ENCODE data around the gene FILIP1L.

Gene FILIP1L

DNA sequence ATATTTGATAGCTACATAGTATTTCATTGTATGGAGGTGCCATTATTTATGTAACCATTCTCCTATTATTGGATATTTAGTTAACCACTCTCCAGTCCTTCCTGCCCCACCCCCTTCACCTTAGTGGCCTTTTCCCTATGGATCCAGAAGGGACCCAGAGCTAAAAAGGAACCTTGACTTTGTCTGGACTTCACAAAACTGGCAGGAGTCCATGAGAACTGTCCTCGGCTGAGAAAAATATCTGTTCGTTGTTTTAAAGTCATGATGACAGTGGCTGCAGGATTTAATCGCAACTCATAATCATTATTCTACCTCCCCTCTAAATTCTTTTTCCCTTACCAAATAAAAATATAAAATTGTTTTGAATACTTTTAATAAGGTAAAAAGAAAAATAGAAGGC lies 166.9 kb downstream of the FILIP1L start:
- no peak for DNase-seq

DNA sequence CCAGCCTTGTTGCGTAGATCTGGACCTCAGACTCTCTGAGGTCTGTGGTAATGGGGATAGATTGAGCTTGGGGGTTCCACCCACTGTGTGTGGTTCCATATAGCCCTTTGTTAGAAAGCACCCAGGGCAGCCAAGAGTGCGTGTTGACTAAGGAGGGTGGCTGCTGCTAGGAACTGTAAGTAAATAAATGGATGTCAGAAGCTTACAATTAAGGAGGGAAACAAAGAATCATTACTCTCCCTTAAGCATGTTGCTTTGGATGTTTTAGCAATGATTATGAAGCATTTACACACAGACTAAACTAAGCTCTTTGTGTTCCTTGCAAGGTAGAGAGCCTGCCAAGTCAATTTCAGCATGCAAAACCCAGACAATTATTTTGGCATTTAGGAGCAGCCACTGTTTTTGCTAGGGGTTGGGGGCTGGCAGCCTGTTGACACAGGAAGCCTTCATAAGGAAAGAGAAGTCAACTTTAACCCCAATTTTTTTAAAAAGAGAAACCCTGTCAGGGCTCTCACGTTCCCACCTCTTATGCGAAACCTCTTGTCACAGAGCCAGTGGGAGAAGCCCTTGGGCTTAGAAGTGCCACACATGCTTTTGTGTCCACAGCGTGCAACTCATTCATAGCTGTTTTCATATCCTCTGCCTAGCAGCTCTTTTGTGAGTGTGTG lies 168.8 kb downstream of the FILIP1L start:
- no peak for DNase-seq

DNA sequence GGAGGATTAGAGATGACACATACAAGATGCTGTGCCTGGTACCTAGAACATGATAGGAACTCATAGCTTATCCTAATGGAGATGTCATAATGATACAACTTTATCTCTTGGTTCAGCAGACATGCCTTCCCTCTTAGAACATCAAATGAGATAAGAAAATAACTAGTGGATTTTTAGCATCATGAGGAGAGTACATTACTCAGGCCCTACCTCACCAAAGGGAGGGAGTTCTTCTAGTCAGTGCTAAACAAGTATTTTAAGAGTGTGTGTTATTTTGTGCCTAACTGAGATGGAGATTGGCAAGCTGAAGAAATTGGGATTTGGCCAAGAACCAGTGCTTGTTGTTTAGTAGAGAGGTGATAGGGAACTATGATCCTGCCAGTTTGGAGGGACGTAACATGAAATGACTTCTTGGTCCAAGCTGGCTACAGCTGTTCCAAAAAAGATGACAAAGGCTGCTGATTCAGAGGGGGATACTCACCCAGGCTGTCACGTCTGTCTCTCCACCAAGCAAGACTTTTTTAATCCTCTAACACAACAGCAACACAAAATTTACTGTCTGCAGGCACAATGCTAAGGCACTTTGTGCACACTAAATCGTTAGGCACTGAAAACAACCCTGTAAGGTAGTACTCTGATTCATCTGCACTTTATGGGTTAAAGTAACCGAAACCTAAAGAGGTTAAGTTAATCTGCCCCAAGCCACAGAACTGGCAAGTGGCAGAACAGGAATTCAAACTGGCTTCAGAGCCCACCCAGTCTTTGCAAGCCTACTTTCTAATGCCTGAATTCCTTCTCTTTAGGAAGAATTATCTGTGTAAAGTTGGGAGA lies 170.2 kb downstream of the FILIP1L start:
- no peak for DNase-seq

DNA sequence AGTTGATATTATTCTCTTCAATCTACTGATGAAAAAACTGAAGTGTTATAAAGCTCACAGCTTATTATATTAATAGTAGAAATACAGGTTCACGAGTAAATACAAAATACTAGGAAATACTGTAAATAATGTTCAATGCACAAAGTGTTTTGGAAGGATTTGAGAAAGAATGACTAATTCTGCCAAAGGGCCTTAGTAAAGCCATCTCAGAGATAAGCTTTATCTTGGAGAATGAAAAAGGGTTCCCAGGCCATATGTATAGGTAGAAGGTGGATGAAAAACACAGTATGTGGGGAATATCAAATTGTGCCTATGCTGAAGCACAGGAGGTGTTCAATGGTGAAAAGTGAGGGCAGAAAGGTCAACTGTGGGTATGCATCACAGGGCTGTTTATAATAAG lies 173.1 kb downstream of the FILIP1L start:
- no peak for DNase-seq

DNA sequence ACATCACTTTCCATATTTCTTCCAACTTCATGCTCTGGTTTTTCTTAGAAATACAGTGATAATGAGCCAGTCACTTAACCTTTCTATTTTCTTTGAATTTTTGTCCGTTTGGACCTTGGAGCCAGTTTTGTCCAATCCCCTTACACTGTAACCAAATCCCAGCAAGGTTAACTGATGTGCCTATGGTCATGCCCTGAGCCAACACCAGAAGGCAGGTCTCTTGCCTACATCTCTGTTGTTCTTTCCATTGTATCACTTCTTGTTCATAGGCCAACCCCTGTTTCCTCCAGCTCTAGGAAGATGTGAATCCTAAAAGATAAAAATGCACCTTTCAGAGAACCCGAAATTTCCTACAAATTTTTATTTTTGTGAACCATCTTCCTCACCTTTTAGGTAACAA lies 174.0 kb downstream of the FILIP1L start:
- DNase-seq, result no peak

DNA sequence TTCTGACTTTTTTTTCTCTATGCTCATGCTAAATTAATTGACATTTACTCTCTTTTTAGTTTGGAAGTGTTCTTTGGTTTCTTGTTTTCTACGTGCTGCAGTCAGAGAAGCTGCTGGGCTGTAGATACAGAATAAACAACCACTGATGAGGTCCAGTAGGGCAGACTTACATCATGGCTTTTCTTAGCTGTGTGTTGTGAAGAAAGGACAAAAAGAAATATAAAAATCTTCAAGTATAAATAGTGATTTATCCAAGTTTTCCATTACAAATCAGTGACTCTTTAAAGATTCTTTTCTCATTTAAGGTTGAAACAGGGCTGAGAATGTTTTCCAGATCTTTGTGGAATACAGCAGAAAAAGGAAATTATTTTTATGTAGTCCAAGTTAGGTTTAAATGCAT lies 174.4 kb downstream of the FILIP1L start:
- no peak for DNase-seq

DNA sequence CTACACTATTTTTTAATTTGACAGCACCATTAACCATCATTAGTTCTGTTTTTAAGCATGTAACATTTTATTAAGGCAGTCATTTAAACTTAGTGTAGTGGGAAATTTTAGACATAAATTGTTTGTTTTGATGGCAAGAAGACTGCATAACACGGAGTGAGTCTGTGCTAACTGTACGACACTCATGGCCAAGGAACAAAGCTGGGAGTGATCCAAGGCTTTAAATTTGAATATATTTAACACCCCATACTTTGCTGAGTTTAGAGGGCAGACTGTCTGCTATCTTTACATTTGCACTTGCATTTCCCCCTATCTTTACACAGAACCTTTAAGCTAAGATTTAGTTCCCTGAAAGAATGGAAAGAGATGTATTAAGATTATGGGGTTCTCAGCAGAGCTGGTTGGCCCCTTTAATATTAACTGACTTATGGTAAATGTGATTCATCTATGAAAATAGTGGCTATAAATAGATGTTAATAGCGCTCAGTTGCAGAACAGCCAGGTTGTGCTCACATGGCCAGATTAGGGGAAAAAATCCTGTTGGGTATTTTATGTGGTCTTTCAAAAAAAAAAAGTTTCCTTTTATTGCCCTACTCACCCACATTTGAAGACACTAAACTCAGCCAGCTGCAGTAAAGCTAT lies 175.9 kb downstream of the FILIP1L start:
- DNase-seq, result no peak

DNA sequence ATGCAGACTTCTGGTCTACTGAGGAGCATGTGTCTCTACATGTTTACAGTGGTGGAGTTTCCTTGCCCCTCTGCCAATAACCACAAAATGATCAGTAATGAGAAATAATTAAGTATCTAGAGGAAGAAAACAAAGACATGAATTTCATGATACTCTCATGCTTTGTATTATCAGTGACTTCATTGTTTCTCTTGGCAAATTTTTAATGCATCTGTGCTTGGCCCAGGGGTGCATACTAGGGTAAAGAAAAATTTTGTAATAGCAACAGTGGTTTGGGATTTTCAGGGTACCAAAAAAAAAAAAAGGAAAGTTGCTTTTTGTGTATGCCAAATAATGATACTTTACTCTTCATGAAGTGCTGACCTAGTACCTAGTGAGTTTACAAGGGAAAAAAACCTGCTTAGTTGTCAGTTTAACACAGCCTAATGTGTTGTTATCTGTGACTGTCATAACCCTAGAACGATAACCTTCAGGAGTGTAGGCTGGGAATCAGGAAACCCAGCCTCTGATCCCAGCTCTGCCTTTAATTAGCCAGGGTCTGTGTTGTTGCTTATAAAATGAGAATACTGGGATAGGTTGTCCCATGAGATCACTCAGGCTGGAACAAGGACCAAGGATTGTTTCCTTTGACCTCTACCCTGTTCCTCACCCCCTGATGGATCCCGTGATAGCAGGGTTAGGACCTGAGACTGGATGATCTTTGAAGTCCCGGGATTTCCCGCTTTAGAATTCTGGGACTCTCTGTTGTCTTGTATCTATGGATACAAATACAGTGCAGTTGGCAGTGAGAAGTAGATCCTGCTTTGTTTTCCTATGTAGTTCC lies 179.1 kb downstream of the FILIP1L start:
- no peak for DNase-seq

DNA sequence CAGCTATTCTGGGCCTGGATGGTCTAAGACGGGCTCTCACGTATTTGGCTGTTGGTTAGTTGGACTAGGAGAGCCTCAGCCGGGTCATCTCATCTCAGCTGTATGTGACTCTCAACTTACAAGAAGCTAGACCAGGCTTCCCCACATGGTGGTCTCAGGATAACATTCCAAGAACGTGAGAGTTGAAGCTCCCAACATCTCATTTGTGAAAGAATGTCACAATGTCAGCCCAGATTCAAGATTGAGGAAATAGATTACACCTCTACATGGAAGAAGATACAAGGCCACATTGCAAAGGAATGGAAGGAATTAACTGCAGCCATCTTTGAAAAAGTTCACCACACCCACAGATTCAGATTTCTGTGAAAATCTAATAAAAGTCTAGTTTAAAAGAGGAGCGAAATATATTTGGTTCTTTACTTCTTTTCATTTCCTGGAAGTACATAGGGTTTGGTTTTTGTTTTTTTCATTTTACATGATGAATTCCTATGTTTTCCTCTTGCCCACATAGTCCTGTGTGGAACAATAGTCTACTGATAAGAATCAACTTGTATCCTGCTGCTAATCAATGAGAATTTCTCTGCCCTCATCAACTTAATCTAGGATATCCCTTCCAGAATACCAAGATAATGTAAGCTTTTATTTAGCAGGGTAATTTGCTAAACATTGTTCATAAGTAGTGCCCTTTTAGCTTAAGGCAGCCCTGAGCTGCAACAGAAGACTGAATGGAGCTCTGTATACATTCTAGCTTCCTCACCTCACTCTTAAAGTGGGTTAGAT lies 180.1 kb downstream of the FILIP1L start:
- no peak for DNase-seq

DNA sequence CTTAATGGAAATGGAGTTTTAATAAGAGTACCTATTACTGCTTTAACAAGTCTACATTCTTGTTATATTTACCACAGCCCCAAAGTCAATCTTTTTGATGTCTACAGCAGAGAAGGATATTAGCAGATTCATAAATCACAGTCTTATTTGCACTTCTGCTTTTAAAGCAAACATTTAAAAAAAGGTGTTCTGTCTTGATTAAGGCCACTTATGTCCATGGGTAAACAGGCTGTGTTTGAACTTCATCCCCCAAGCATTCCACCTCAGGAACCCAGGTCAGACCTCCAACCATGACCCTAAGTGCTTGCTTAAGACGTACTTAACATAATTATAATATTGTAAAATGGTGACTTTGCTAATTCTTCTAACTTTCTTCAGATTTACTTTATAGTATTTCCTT lies 183.2 kb downstream of the FILIP1L start:
- DNase-seq, result no peak

DNA sequence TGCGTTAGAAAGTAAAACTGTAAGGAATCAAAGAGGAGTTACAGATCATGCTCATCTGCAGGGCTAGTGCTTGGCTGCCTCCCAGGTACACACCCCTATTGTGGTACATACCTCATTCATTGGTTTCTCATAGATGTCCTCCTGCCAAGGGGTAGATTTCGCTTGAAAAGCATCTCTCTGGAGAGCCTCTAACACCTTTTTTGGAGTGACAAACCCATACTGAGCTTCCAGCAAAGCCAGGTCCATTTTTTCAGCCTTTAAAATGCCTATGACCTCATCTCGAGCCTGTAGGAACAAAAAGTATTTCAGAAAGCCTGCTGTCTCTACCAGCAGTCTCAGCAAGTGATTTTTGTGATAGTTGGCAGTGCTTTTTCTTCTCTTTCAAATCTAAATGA lies 184.6 kb downstream of the FILIP1L start:
- no peak for DNase-seq

DNA sequence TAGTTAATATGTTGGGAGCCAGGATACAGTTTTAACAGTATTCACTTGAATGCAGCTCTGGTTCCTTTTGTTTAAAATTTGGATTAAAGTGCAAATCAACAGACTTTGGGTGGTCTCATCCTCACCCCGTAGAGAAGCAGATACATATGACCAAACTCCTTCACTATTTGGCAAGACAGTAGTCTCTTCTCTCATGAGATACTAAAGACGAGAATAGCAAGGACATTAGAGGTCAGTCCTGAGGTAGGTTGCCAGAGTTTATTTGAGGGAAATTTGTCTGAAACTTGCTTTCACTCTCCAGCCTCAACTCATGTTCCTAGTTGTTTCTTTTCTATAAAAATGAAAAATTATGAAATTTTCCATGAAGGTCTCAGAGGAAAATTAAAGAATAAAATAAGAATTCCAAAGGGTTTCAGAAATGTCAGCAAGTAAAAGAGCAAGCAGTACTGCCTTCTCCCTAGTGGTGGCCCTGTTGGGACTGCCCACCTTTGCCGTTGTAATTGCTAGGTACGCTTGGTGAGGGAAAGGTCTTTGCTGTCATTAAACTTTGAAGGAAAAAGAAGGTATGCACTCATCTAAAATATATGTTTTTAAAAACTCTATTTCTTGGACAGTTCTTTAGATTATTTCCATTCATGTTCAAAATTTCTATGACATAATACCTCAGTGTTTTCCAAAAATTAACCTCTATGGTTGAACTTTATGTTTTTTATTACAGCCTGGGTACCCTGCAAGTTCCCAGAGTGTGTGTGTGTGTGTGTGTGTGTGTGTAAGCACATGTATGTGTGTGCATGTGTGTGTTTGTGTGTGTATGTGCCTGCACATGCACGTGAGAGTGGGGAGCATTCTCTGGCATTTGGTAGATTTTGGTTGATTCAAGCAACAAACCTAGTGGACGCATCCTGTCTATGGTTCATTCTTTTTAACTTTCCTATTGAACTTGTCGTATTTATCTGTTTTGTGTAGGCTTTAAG lies 185.2 kb downstream of the FILIP1L start:
- no peak for DNase-seq

DNA sequence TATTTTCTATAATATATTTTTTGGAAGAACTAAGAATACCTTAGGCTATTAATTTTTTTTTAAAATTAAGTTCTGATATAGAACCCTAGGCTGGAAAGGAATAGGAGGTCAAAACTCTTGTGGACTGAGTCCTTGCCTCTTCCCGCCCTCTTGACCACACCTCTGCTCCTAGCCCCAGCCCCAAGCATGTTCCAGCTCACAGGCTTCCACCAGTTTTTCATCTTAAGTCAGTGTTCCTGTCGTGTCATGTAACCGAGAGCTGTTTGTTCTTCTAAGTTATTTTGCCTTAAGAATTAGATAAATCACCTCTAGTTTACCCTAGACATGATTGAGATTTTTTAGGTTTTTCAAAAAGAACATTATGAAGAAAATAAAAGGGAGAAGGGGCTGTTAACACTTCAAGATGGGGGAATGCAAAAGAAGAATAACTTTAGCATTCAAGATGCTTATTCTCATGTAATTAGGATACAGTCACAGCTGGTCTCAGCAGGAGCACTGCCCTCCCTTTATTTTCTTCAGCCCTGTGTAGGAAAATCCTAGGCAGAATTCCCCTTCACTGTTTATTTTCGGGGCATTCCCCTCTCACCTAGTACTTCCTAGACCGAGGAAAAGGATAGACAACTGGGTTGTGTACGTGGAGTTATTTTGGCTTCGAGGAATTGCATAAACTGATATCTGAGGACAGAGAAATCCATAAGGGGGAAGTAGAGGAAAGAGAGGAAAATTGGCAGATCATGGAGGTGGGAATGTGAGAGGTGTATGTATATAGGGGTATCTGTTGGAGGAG lies 186.4 kb downstream of the FILIP1L start:
- DNase-seq, result no peak

DNA sequence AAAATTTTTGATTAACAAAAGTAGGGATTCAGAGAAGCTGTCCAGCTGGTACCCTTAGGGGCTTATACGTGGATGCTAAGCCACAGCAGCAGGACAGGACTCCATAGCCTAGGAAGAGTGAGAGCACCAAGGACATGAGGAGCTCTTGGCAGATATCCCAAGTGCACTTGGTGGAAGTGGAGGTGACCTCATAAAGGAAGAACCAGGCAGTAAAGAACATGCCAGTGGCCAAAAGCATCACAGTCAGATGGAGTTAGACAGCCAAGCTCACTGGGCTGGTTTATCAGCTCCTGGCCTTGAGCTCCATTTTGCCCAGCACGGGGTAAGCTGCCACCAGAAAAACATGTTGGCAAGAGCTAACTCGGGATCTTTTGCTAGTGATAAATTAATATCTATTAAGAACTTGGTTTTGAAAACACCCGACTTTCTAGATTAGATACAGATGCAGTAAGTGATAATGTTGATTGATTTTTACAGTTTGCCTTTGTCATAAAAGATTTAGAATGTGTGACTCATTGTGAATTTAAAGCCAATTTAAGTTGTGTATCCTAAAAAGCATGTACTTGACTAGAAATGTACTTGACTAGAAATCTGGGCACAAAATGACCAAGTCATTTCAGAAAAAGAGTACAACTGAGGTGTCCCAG lies 188.6 kb downstream of the FILIP1L start:
- no peak for DNase-seq

DNA sequence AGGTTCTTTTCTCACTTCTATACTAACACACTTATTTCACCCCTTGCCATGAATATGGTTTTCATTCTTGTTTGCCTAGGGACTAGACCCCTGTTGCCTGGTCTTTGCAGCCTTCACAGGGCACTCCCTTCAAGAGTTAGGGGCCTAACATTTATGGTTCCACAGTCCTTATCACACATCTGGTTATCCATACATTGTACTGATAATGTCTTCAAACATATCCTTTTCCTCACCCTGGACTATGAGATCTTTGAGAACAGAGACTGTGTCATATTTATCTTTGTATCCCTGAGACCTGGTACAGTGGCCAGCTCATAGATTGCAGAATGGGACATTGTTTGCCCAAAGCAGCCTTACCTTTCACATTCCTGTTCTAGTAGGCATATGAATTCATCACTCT lies 190.4 kb downstream of the FILIP1L start:
- no peak for DNase-seq

DNA sequence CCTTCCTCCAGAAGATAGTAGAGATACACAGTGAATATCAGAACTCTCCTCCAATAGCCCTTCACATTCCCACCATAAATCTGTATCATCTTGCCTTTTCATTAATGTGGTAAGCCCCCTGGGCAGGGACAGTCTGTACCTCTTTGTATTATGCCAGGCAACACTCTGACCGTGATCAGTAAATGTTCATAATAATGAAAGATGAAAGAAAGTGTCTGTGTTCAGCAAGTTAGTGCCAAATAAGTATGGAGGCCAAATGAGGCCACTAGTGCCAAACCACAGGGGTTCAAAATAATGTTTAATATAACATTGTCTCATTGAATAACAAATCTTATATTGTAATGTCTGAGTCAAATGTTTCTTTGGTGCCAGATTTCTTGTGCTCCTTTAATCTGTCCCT lies 192.3 kb downstream of the FILIP1L start:
- no peak for DNase-seq

DNA sequence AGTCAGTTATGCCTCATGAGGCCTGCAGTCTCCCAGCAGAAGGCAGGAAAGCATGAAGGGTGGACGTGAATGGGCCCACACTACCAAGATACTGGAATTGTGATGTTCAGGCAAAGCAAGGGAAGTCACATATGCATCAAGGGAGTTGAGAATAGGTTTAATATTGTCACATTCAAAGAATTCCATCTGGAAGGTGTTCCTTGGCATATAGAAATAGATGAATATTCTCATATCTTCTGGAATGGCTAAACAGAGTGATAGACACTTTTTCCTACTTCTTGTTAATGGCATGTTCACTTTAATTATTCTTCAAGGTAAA lies 193.0 kb downstream of the FILIP1L start:
- DNase-seq, result no peak

DNA sequence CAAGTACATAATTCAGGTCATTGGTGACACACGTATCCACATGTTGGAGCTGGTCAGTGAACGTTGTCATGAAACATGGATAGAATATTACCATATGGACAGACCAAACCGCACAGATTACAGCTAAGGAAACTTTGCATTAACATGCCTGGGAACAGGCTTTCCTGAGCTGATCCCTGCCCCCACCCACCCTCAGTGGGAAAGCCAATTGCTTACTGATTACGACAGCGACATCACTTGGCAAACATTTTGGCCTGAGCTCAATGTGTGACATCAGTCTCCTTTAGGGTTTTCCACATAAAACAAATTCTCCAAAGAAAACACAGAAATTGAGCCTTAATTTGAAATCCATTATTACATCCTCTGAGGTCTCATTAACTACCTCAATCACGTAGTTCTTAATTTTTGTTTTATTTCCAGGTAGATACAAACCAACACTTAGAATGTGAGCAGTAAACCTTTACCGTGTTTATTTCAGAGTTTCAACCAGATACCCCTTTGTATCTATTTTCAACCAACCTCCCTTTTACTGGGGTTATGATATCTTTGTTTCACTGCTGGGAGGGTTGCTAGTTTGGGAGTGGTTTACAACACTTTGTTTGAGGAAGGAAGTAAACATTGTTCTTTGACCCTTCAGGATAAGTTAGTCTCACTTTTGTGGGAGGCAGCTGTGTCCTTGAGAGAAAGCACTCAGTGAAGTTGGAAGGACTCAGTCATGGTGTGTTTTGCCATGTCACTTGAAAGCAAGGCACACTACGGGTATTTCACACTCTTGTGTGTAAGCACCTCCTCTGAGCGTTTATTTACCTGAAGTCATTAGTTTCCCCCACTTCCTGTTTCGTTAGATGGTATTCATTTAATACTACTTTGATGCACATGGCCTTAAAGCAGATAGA lies 193.6 kb downstream of the FILIP1L start:
- DNase-seq, result no peak

DNA sequence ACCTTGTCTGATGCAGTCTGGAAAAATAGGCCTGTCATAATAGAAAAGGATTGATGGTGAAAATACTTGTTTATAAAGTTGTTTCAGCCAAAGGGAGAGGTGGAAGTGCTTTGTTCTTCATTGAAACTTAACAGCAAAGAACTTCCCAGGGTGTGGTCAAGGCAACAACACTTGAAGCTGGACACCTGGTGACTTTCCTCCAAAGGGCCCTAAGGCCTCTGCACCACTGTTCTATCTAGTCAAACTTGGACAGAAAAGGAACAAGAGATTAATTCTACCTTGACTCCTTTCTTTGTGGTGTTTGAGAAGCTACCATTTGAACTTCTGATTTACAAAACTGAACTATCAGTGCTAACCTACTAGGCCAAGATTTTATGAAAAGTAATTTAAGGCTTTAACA lies 194.6 kb downstream of the FILIP1L start:
- no peak for DNase-seq
